ENCODE data around the gene FAM53C.
"Not testable (repeated sequence)": the region's sequence is repeated elsewhere in the genome, so short reads cannot be mapped to it uniquely, and the experiment has no call there.

DNA sequence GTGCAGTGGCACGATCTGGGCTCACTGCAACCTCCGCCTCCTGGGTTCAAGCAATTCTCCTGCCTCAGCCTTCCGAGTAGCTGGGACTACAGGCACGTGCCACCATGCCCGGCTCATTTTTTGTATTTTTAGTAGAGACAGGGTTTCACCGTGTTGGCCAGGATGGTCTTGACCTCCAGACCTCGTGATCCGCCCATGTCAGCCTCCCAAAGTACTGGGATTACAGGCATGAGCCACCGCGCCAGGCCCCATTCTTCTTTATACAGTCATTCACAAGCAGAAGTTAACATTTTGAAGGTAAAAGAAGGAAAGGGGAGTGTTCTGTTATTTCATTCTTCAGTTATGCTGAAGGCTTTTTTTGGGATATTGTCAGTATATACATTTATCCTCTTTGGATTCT, 51.8 kb downstream of the FAM53C start:
- not testable (repeated sequence) for TF ChIP-seq JUNB (IDR thresholded peaks at IDR 0.05); CBFB (IDR thresholded peaks at IDR 0.05; ENCODE audit: low read depth); RCOR1 (conservative IDR thresholded peaks at IDR 0.05; ENCODE audit: low read depth, low read length); TAF1 (IDR thresholded peaks at IDR 0.05; ENCODE audit: borderline replicate concordance, low read depth, low read length)
- TF ChIP-seq, protein P1, sequence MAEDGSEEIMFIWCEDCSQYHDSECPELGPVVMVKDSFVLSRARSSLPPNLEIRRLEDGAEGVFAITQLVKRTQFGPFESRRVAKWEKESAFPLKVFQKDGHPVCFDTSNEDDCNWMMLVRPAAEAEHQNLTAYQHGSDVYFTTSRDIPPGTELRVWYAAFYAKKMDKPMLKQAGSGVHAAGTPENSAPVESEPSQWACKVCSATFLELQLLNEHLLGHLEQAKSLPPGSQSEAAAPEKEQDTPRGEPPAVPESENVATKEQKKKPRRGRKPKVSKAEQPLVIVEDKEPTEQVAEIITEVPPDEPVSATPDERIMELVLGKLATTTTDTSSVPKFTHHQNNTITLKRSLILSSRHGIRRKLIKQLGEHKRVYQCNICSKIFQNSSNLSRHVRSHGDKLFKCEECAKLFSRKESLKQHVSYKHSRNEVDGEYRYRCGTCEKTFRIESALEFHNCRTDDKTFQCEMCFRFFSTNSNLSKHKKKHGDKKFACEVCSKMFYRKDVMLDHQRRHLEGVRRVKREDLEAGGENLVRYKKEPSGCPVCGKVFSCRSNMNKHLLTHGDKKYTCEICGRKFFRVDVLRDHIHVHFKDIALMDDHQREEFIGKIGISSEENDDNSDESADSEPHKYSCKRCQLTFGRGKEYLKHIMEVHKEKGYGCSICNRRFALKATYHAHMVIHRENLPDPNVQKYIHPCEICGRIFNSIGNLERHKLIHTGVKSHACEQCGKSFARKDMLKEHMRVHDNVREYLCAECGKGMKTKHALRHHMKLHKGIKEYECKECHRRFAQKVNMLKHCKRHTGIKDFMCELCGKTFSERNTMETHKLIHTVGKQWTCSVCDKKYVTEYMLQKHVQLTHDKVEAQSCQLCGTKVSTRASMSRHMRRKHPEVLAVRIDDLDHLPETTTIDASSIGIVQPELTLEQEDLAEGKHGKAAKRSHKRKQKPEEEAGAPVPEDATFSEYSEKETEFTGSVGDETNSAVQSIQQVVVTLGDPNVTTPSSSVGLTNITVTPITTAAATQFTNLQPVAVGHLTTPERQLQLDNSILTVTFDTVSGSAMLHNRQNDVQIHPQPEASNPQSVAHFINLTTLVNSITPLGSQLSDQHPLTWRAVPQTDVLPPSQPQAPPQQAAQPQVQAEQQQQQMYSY (CRISPR knock-in tag; IDR thresholded peaks at IDR 0.05), result not testable (repeated sequence)
- TF ChIP-seq, protein P2, sequence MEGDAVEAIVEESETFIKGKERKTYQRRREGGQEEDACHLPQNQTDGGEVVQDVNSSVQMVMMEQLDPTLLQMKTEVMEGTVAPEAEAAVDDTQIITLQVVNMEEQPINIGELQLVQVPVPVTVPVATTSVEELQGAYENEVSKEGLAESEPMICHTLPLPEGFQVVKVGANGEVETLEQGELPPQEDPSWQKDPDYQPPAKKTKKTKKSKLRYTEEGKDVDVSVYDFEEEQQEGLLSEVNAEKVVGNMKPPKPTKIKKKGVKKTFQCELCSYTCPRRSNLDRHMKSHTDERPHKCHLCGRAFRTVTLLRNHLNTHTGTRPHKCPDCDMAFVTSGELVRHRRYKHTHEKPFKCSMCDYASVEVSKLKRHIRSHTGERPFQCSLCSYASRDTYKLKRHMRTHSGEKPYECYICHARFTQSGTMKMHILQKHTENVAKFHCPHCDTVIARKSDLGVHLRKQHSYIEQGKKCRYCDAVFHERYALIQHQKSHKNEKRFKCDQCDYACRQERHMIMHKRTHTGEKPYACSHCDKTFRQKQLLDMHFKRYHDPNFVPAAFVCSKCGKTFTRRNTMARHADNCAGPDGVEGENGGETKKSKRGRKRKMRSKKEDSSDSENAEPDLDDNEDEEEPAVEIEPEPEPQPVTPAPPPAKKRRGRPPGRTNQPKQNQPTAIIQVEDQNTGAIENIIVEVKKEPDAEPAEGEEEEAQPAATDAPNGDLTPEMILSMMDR (IDR thresholded peaks at IDR 0.05 in 2 of 3, conservative IDR thresholded peaks at IDR 0.05 in 1 of 3; ENCODE audit: control insufficient read depth in 2 of 3, extremely low read depth in 1 of 3, insufficient read depth in 1 of 3, low read depth in 3 of 3, low read length in 3 of 3), result not testable (repeated sequence)

Measured in GM12878 (cell line).